HCT116 (cell line): Measurements from ENCODE around the gene PLEKHA8. TPM values are rescaled to one million over a fixed set of nuclear protein-coding genes. Genes with fewer than 3 reads are reported as not detected.

Source experiments
- ATAC-seq: fragments of 200-7000 bp; cut with Tn5 transposase; 2 replicates; pipeline ENCODE4 v1.9.1; 2020; ENCODE audit warnings: mild to moderate bottlenecking, moderate library complexity
- BruUV-seq: library from RNA; stranded (reverse); fragments of 400-500 nt; replicated peaks from 2 replicates; lab custom pipeline; 2021; lab: Mats Ljungman, UMichigan
- CTCF ChIA-PET: fragments of 300-600 bp; sonication (Branson Sonifier 250); formaldehyde crosslinking; loops from one replicate; lab custom pipeline; 2021; ENCODE audit warnings: antibody characterized with exemption; lab: Charles Lee
- POLR2A ChIA-PET: fragments of 300-600, 350-600 bp; sonication (Branson Sonifier 250); formaldehyde crosslinking; loops from one replicate; lab custom pipeline; 2021; ENCODE audit warnings: antibody characterized with exemption; lab: Charles Lee
- RAD21 ChIA-PET, 2 experiments: fragments of 300-600 bp; sonication (Branson Sonifier 250); formaldehyde crosslinking; loops; one replicate each; lab custom pipeline; 2023; ENCODE audit warnings: low total read pairs in 2 of 2; ENCODE audit not compliant: uncharacterized antibody in 2 of 2, unreplicated experiment in 2 of 2, low non-redundant PET in 1 of 2; lab: Charles Lee
- DNase-seq: peaks from one replicate; pipeline ENCODE4 v3.0.0-alpha.2; 2010; ENCODE audit warnings: low read depth, low spot score
- H2AFZ ChIP-seq: fragments of 200-600 bp; shearing (Covaris generic), sonication (generic); 2 replicates; pipeline ENCODE4 v1.6.1; 2017; ENCODE audit warnings: low read depth, mixed run types, mixed read lengths, antibody characterized with exemption, low read length; ENCODE audit not compliant: poor library complexity, severe bottlenecking
- H3K27ac ChIP-seq: 2 replicates; pipeline ENCODE4 v1.5.1; 2012; ENCODE audit warnings: low read depth, low read length
- H3K27me3 ChIP-seq: fragments of 200-600 bp; sonication (generic); 2 replicates; pipeline ENCODE4 v1.6.1; 2016; ENCODE audit warnings: mixed run types, low read length, mixed read lengths; ENCODE audit not compliant: insufficient read depth
- H3K36me3 ChIP-seq, 2 experiments: fragments of 200-500 bp in 1 of 2; fragments of 200-600 bp in 1 of 2; sonication (Bioruptor generic) in 1 of 2; sonication (generic) in 1 of 2; 2 replicates each; pipeline versions ENCODE4 v1.5.1 to v1.6.1; 2014 to 2016; ENCODE audit warnings: low read length in 2 of 2, inconsistent platforms in 1 of 2, mixed read lengths in 1 of 2, mixed run types in 1 of 2; ENCODE audit not compliant: insufficient read depth in 2 of 2, control insufficient read depth in 1 of 2
- H3K4me1 ChIP-seq, 2 experiments: fragments of 200-600 bp in 1 of 2; sonication (generic) in 1 of 2; 2 replicates each; pipeline versions ENCODE4 v1.5.1 to v1.6.1; 2012 to 2017; ENCODE audit warnings: low read length in 2 of 2, inconsistent platforms in 1 of 2, mild to moderate bottlenecking in 1 of 2, mixed read lengths in 1 of 2, mixed run types in 1 of 2, moderate library complexity in 1 of 2; ENCODE audit not compliant: insufficient read depth in 2 of 2, control insufficient read depth in 1 of 2
- H3K4me2 ChIP-seq: fragments of 200-600 bp; sonication (generic); 2 replicates; pipeline ENCODE4 v1.6.1; 2017; ENCODE audit warnings: mixed run types, low read length, mixed read lengths
- H3K4me3 ChIP-seq, 2 experiments: fragments of 200-600 bp in 1 of 2; sonication (generic) in 1 of 2; replicated peaks in 1 of 2; 2 replicates each; pipeline ENCODE4 v1.5.1; 2011 to 2016; ENCODE audit warnings: low read length in 2 of 2, control low read depth in 1 of 2, low read depth in 1 of 2, mild to moderate bottlenecking in 1 of 2, mixed read lengths in 1 of 2, mixed run types in 1 of 2
- H3K79me2 ChIP-seq: fragments of 200-600 bp; sonication (generic); 2 replicates; pipeline ENCODE4 v1.6.1; 2017; ENCODE audit warnings: mild to moderate bottlenecking, mixed run types, low read length, moderate library complexity, mixed read lengths; ENCODE audit not compliant: insufficient read depth
- H3K9ac ChIP-seq: fragments of 200-600 bp; sonication (generic); 2 replicates; pipeline ENCODE4 v1.6.1; 2016; ENCODE audit warnings: low read length, mixed read lengths
- H3K9me2 ChIP-seq: fragments of 200-600 bp; sonication (generic), shearing (Covaris generic); 2 replicates; pipeline ENCODE4 v1.6.1; 2017; ENCODE audit warnings: mixed run types, mild to moderate bottlenecking, moderate library complexity; ENCODE audit not compliant: insufficient read depth
- H3K9me3 ChIP-seq, 2 experiments: fragments of 200-500 bp in 1 of 2; fragments of 200-600 bp in 1 of 2; sonication (Bioruptor generic) in 1 of 2; sonication (generic) in 1 of 2; 2 replicates each; pipeline ENCODE4 v1.6.1; 2014 to 2017; ENCODE audit warnings: low read length in 2 of 2, mixed read lengths in 2 of 2, inconsistent platforms in 1 of 2, low read depth in 1 of 2, mild to moderate bottlenecking in 1 of 2, mixed run types in 1 of 2, moderate library complexity in 1 of 2; ENCODE audit not compliant: control insufficient read depth in 1 of 2, insufficient read depth in 1 of 2
- H4K20me1 ChIP-seq: fragments of 200-600 bp; sonication (generic), shearing (Covaris generic); 2 replicates; pipeline ENCODE4 v1.6.1; 2017; ENCODE audit warnings: mixed run types, mild to moderate bottlenecking, moderate library complexity; ENCODE audit not compliant: insufficient read depth
- ATF3 ChIP-seq: IDR thresholded peaks from 2 replicates; pipeline ENCODE4 v1.6.1; 2012
- CEBPB ChIP-seq: IDR thresholded peaks from 2 replicates; pipeline ENCODE4 v1.6.1; 2012; ENCODE audit warnings: low read depth
- CTCF ChIP-seq, 3 experiments: fragments of 200-600 bp in 1 of 3; sonication (generic) in 1 of 3; IDR thresholded peaks in 2 of 3; conservative IDR thresholded peaks in 1 of 3; 2 replicates each; pipeline ENCODE4 v1.5.1; 2012 to 2017; ENCODE audit warnings: low read depth in 2 of 3, low read length in 2 of 3, antibody characterized with exemption in 1 of 3, borderline replicate concordance in 1 of 3, control low read depth in 1 of 3, mild to moderate bottlenecking in 1 of 3, mixed read lengths in 1 of 3, mixed run types in 1 of 3, moderate library complexity in 1 of 3; ENCODE audit not compliant: insufficient read depth in 1 of 3
- EGR1 ChIP-seq: IDR thresholded peaks from 2 replicates; pipeline ENCODE4 v1.6.1; 2012; ENCODE audit warnings: low read depth
- EZH2phosphoT487 ChIP-seq: fragments of 200-600 bp; IDR thresholded peaks from 2 replicates; pipeline ENCODE4 v1.6.1; 2018; ENCODE audit warnings: antibody characterized with exemption, borderline replicate concordance
- FOSL1 ChIP-seq: IDR thresholded peaks from 2 replicates; pipeline ENCODE4 v1.6.1; 2012; ENCODE audit warnings: low read depth
- RAD21 ChIP-seq: IDR thresholded peaks from 2 replicates; pipeline ENCODE4 v1.6.1; 2012; ENCODE audit warnings: low read depth, mild to moderate bottlenecking
- REST ChIP-seq: IDR thresholded peaks from 2 replicates; pipeline ENCODE4 v1.6.1; 2012; ENCODE audit warnings: low read depth
- SRF ChIP-seq: IDR thresholded peaks from 2 replicates; pipeline ENCODE4 v1.6.1; 2012; ENCODE audit warnings: low read depth
- TCF7L2 ChIP-seq: IDR thresholded peaks from 2 replicates; pipeline ENCODE4 v1.7.0; 2011; ENCODE audit warnings: borderline replicate concordance, inconsistent platforms; ENCODE audit not compliant: insufficient read depth, insufficient read length; ENCODE audit errors: extremely low read depth
- ZFX ChIP-seq: fragments of 450-650 bp; IDR thresholded peaks from 2 replicates; pipeline ENCODE4 v1.6.1; 2017
- ZNF274 ChIP-seq: fragments of 200-500 bp; sonication (Bioruptor generic); IDR thresholded peaks from 2 replicates; pipeline ENCODE4 v1.6.1; 2014; ENCODE audit warnings: mild to moderate bottlenecking, low read depth, low read length, inconsistent platforms
- intact Hi-C: fragments of 100-400 bp; cut with micrococcal nuclease; formaldehyde crosslinking; loops from 2 replicates; pipeline ENCODE4 v1.10.0; 2022
- total RNA-seq: library from RNA; stranded (reverse); gene quantifications from one replicate; pipeline ENCODE4 v1.2.1, GENCODE V29; 2021; ENCODE audit not compliant: unreplicated experiment
- TF ChIP-seq, protein P1 (sequence below): IDR thresholded peaks from 2 replicates; pipeline ENCODE4 v1.6.1; 2011; ENCODE audit warnings: mild to moderate bottlenecking, low read length, moderate library complexity; ENCODE audit not compliant: insufficient replicate concordance; ENCODE audit errors: extremely low read depth

The PLEKHA8 gene
- total RNA-seq, 1 experiment from 2014 or later, result 13.6 TPM

- Histone ChIP-seq H4K20me1 (no peaks in the 10 kb centered on the region), H3K4me1 (no peaks in the 10 kb centered on the region), H3K9ac (no peak overlapping the region), H3K27ac (no peak overlapping the region), H3K4me2 (no peak overlapping the region), H3K9me2 (no peaks in the 10 kb centered on the region), H2AFZ (no peak overlapping the region), H3K79me2 (no peaks in the 10 kb centered on the region)
- intact Hi-C loops, result no loop called here
- CTCF ChIA-PET, result no interaction called here
- no peak for DNase-seq
- POLR2A ChIA-PET, result no interaction called here
- BruUV-seq, result no TSS peak
- no peak for TF ChIP-seq ATF3
- TF ChIP-seq, all 23 proteins: peak for 0
- Histone ChIP-seq H3K9me3 (no peaks in the 10 kb centered on the region), H3K36me3 (no peaks in the 10 kb centered on the region), H3K4me3 (no peak overlapping the region), H3K27me3 (no peaks in the 10 kb centered on the region)
- no peak for ATAC-seq
- RAD21 ChIA-PET, result no interaction called here
These were observed 26.2 kb upstream of the PLEKHA8 start for GRCh38 chr7:30001998-30002397.

- intact Hi-C loops, result no loop called here
- Histone ChIP-seq H3K9ac (no peak overlapping the region), H3K4me3 (no peak overlapping the region), H2AFZ (no peak overlapping the region), H3K9me3 (no peaks in the 10 kb centered on the region), H3K9me2 (no peaks in the 10 kb centered on the region), H3K27ac (no peak overlapping the region), H3K4me2 (no peak overlapping the region), H3K36me3 (no peaks in the 10 kb centered on the region), H3K27me3 (no peaks in the 10 kb centered on the region), H4K20me1 (no peaks in the 10 kb centered on the region), H3K4me1 (no peaks in the 10 kb centered on the region), H3K79me2 (no peaks in the 10 kb centered on the region)
- no peak for ATAC-seq
- ChIA-PET CTCF (no interaction called here), POLR2A (no interaction called here), RAD21 (no interaction called here)
- no peak for DNase-seq
- no TSS peak for BruUV-seq
- TF ChIP-seq TCF7L2 (no peak), SRF (no peak), CTCF (IDR thresholded peaks at IDR 0.05 in 2 of 3, conservative IDR thresholded peaks at IDR 0.05 in 1 of 3; ENCODE audit: borderline replicate concordance in 1 of 3, insufficient read depth in 1 of 3, low read depth in 2 of 3, low read length in 2 of 3) (no peak), EZH2phosphoT487 (no peak), CEBPB (no peak), EGR1 (no peak), ZFX (no peak), RAD21 (no peak), REST (no peak), ZNF274 (no peak), FOSL1 (no peak)
- TF ChIP-seq, protein P1, sequence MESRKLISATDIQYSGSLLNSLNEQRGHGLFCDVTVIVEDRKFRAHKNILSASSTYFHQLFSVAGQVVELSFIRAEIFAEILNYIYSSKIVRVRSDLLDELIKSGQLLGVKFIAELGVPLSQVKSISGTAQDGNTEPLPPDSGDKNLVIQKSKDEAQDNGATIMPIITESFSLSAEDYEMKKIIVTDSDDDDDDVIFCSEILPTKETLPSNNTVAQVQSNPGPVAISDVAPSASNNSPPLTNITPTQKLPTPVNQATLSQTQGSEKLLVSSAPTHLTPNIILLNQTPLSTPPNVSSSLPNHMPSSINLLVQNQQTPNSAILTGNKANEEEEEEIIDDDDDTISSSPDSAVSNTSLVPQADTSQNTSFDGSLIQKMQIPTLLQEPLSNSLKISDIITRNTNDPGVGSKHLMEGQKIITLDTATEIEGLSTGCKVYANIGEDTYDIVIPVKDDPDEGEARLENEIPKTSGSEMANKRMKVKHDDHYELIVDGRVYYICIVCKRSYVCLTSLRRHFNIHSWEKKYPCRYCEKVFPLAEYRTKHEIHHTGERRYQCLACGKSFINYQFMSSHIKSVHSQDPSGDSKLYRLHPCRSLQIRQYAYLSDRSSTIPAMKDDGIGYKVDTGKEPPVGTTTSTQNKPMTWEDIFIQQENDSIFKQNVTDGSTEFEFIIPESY, result no peak
These were observed 25.1 kb upstream of the PLEKHA8 start for GRCh38 chr7:30003098-30003497.
